Measurements from ENCODE around the gene FTO.
"Not testable (repeated sequence)": the region's sequence is repeated elsewhere in the genome, so short reads cannot be mapped to it uniquely, and the experiment has no call there.

Gene FTO

GRCh38 chr16:54176376-54176901 is 472.5 kb downstream of the FTO start:
- no peak for TF ChIP-seq CTCF (IDR thresholded peaks at IDR 0.05; ENCODE audit: insufficient read depth, low read depth, low read length, missing control alignments)
- no peak for DNase-seq (ENCODE audit: low read depth)
- H3K4me3 ChIP-seq (ENCODE audit: low read depth, low read length): no peak overlapping the region

GRCh38 chr16:54177052-54177861 is 473.3 kb downstream of the FTO start:
- DNase-seq (ENCODE audit: low read depth): no peak
- no peak overlapping the region for H3K4me3 ChIP-seq (ENCODE audit: low read depth, low read length)
- no peak for TF ChIP-seq CTCF (IDR thresholded peaks at IDR 0.05; ENCODE audit: insufficient read depth, low read depth, low read length, missing control alignments)

DNA sequence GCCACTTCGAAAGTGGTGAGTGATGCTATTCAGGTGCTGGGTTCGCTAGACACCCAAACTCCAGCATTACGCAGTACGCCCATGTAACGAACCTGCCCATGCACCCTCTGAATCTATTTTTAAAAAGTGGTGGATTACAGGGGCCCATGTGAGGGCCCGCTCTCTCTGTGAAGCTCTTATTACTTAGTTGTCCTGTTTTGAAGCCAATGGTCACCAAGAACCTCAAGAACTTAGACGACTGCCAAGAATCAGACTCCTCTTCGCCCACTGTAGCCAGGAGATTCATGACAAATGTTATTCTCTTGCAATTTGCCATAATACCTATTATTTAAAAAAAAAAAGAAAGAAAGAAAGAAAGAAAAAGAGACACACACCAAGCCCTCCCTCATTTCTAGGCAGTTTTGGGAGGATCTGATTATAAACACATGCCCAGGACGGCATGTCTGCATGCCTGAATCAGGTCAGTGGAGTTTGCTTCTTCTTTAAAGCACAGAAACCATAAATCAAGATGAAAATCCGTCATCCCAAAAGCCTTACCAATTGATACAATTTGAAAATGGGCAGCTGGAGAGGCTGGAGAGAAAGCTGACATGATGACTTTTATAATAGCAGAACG is 474.0 kb downstream of the FTO start:
- DNase-seq (ENCODE audit: low read depth): no peak
- no peak for TF ChIP-seq CTCF (IDR thresholded peaks at IDR 0.05; ENCODE audit: insufficient read depth, low read depth, low read length, missing control alignments)
- no peak overlapping the region for H3K4me3 ChIP-seq (ENCODE audit: low read depth, low read length)

DNA sequence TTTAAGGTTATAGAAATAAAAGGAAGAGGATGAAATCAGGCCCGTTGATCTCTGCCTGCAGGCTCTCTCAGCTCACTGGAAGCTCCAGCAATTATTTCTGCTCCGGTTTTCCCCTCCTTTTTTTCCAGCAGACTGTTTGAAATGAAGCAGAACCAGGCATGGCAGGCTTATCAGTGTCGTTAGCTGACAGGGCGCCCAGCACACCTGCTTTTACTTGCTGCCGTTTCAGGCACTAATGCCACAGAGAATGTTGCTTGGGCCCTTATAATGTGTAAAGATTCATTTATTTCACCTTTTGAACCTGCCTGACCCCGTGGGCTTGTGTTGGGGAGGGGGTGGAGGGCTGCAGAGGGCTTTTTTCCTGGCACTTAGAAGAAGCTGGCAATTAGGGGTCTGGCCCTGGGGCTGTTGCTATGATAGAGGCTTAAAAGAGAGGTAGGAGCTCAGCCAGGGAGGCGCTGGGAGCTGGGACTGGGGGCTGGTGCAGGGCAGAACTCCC is 474.6 kb downstream of the FTO start:
- no peak overlapping the region for H3K4me3 ChIP-seq (ENCODE audit: low read depth, low read length)
- DNase-seq (ENCODE audit: low read depth): no peak
- TF ChIP-seq CTCF (IDR thresholded peaks at IDR 0.05; ENCODE audit: insufficient read depth, low read depth, low read length, missing control alignments): no peak

DNA sequence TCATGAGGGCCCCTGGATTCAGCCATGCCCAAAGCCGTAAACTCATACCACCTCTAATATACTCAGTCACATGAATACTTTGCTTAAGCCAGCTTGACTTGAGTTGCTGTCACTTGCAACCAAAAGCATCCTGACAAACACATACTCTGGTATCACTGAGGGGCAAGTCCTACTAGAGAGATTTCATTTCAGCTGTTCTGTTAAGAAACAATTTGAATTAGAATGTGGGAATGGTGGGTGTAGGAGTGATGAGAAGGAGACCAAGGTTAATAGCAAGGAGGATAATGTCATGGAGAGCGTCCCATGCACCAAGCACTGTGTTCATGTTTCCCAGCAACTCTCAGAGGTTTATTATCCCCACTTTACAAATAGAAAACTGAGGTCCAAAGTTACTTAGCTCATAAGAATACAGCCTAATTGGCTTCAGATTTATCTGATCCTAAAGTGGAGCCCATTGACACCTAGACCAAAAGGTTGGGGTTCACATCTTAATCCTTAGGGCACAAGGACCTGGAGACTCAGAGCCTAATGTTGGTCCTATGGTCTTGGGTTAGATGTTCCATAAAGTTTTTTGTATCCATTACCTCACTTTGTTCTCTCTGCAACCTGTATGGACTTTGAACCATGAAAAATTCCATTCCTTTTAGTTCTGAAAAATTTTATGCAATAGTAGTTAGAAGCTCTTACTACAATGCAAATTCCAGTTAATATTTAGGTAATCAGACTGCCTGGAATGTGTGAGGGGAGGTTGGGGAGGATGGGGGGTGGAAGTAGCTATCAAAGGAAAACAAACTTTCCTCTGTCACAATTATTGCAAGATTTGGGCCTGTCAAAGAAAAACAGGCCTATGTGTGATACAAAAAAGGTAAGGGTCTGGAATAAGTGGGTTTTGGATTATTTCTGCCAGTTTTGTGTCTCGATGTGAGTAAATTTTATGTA is 476.7 kb downstream of the FTO start:
- no peak for DNase-seq (ENCODE audit: low read depth)
- H3K4me3 ChIP-seq (ENCODE audit: low read depth, low read length): no peak overlapping the region
- TF ChIP-seq CTCF (IDR thresholded peaks at IDR 0.05; ENCODE audit: insufficient read depth, low read depth, low read length, missing control alignments): no peak

GRCh38 chr16:54181683-54182329 is 477.9 kb downstream of the FTO start:
- not testable (repeated sequence) for DNase-seq (ENCODE audit: low read depth); H3K4me3 ChIP-seq (ENCODE audit: low read depth, low read length)

Measured in GM12865 (cell line).